Activated CD4-positive, alpha-beta T cell treated with anti-CD3 and anti-CD28 coated beads for 24 hours (primary cell): ENCODE measurements around the gene KANK3.
"Not testable (repeated sequence)": the region's sequence is repeated elsewhere in the genome, so short reads cannot be mapped to it uniquely, and the experiment has no call there.

Source experiments
- DNase-seq, 2 donors: peaks; one replicate each; pipeline ENCODE4 v3.0.0-alpha.2; 2020; ENCODE audit warnings: low read depth in 2 of 2

The KANK3 gene

DNA sequence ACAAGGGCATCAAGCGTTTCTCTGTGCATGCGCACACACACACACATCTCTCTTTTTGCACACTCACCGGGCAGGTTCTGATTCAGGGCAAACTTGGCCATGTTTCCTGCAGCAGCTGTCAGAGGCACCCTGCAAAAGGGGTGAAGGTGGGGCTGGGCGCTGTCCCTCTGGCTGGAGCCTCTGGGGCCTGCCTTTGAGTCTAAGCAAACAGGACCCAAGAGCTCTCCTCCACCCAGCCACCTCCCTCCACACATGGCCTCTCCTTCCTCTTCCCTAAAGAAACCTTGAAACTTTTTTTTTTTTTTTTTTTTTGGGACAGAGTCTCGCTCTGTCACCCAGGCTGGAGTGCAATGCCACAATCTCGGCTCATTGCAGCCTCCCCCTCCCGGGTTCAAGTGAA is 5.3 kb downstream of the KANK3 start:
- DNase-seq, result no peak

DNA sequence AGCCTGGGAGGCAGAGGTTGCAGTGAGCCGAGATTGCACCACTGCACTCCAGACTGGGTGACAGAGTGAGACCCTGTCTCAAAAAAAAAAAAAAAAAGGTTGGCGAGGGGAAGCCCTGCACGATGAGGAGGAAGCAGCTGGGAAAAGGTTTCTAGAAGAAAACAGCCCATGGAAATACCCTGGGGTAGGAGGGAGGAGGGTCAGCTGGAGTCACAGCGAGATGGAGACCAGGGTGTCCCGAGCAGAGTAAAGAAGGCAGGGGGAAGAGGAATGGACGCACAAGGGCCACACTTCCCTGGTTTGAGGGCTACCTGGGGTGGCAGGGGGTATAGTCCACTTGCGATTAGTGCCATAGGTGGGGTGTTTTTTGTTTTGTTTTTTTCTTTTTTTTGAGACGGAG is 6.4 kb downstream of the KANK3 start:
- DNase-seq, result no peak

DNA sequence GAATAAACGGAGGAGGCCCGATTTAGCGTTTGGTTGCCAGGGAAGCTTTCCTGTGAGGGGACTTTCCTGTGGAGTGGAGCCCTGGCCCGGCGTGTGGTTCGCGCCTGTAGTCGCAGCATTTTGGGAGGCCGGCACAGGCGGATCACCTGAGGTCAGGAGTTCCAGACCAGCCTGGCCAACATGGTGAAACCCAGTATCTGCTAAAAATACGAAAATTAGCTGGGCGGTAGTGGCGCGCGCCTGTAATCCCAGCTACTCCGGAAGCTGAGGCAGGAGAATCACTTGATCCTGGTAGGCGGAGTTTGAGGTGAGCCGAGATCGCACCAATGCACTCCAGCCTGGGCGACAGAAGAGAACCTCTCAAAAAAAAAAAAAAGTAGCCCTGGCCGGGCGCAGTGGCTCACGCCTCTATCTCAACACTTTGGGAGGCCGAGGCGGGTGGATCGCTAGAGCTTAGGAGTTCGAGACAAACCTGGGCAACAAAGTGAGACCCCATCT is 6.9 kb downstream of the KANK3 start:
- DNase-seq, result no peak

DNA sequence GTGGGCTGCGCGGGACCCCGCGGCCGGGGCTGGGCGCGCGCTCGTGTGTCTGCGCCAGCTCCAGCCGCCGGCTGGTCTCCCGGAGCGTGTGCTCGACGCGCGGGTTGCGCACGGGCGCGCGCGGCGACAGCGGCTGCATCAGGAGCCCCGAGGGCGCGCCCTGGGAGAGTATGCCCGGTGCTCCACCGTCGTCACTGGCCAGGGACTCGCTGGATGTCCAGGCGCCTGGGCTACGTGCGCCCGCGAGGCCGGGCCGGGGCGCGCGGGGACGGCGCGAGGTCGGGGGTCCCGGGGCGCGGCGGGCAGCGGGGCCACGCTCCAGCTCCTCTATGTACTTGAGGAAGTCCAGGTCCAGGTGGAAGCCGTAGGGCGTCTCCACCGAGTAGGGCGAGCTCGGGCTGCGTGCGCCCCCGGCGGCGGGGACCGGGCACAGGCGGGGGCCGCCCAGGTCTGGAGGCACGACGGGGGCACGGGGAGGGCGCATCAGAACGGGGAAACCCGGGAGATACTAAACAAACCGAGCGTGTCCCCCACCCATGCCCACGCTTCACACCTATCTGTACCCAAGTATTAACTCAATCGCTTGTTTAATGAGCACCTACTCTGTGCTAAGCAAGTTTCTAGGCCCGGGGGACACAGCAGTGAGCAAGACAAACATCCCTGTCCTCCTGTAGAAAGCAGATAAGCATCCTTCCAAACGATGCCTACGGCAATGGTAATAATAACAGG is 7.6 kb downstream of the KANK3 start:
- no peak for DNase-seq

DNA sequence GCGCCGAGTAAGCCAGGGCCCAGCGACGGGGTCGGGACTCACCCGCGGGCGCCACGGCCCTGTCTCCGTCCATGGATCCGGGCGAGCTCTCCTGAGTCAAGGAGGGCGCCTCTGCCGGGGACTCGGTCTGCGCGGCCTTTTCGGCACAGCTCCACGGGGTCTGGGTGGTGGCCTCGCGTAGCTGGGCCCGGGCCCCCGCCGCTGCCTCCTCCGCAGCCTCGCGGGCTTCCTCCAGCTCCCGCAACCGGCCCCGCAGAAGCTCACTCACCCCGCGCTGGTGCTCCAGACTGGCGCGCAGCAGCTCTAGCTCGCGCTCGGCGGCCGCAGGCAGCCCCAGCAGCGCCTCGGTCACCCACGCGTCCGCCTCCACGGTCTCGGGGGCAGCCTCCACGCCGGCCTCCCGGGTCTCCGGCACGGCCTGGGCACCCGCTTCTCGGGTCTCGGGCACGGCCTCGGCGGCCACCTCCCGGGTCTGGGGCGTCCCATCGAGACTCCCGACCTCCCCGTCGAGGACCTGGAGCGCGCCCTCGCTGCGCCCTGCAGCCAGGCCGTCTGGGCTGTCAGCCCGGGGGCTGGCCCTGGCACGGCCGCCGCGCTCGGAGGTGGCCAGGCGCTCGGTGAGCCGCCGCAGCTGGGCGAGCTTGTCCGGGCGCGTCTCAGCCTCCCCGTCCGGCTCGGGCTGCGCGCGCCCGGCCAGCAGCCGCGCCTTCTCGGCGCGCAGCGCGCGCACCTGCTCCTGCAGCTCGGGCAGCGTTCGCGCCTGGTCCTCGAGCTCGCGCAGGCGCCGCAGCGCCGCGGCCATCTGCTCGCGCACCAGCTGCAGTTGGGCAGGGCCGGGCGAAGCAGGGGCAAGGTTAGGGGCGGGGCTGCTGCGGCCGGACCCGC is 8.4 kb downstream of the KANK3 start:
- no peak for DNase-seq

DNA sequence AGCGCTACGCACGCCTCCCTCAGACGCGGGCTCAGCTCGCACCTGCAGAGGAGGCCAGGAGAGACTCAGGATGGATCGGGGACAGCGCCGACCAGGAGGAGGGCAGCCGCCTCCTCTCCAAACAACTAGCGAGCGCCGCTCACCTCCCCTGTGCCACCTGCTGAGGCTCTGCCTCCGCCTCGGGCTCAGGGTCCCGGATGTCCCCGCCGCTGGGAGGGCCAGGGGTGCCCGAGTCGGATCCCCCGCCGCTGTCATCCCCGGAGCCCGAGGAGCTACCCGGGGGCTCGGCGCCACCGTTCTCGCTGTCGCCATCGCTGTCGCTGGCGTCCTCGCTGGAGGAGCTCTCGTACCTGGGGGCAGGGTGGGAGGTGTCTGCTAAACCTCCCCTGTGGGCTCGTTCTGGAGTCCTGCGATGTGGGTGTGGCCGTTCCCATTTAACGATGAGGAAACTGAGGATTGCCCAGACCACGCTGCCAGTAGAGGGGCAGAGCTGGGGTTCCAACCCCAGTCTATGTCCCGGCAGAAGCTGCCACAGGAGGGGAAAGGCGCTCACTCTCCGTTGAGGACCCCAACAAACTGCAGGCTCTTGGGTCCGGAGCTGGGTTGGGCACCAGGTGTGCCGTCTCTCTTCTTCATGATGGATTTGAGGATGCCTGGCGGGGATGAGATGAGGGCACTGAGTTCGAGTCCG is 9.2 kb downstream of the KANK3 start:
- DNase-seq, result no peak

DNA sequence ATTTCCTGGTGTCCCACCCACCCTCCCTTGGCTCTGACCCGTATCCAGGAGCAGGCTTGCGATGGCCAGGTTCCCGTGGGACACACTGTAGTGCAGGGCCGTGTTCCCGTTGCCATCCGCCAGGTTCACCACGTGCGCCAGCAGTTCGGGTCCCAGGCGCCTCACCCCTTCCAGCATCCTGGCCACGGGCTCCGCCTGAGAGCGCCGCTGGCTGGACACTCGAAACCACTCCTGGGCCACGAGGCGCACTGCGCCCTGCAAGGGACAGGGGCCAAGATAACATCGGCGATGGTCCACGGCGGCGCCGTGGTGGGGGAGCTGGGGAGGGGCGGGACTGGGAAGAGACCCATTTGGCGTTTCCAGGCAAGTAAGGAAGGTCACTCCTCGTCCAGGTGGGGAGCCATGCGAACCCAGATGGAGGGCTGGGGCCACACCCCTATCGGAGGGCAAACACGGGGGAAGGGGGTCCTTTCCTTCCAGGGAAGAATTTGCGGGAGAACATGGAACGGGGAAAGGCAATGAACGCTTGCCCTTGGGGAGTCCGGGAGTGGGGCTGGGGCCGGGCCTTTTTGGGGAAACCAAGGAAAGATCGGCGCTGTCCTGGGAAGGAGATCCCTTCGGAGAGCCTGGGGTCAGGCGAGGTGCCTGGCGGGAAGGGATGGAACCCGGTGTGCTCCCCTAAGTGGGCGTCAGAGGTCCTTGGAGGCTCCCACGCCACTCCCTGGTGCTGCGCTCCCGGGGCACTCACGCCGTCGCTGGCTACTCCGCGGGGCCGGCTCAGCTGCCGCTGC is 9.9 kb downstream of the KANK3 start:
- no peak for DNase-seq

DNA sequence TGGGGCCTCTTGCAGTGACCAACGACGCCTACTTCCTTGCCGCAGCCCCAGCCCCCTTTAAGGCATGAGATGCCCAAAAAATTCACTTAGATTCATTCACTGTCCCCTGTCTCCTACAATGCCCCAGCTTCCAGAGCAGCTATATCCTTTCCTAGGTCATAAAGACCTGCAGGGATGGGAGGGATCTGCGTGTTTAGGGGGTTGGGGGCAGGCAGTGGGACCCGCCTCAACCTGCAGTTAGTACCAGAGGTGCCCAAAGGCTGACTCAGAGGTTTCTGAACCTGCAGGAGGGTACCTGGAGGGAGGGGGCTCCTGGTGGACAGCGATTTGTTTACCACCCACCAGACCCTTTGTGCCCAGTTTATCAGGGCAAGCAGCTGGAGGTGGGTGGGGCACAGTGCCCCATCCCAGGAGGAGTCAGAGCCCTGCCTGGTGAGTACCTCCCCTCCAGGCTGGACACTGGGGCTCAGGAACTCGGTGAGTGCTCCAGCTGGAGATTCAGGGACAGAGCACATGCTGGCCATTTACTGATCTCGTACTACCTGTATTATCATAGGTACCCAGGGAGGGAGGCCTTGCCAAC is 11.7 kb downstream of the KANK3 start:
- no peak for DNase-seq

DNA sequence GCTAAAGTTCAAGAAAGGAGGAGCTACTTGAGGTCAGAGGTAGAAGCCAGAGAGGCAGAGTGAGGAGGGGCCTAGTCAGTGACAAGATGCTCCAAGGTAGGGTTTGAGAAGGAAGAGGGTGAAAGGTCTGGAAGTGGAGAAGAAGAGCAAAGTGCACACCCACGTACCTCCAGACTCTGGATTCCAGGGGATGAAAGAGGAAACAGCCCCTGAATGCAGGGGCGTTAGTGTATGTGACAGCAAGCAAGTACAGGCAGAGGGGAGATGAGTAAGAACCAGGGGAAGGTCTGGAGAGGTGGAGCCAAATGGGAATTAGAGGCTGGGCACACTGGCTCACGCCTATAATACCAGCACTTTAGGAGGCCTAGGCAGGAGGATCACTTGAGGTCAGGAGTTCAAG is 13.1 kb downstream of the KANK3 start:
- no peak for DNase-seq

DNA sequence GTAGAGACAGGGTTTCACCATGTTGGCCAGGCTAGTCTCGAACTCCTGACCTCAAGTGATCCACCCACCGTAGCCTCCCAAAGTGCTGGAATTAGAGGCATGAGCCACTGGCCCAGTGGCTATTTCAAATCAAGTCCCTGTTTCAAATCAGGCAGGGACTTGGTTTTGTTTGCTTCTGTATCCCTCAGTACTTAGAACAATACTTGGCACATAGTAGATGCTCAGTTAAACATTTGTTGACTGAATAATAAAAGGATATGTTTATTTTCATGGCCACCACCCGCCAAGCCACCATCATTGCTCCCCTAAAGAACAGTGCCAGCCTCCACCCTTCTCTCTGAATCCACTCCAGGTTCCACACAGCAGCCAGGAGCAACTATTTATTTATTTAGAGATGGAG is 17.6 kb downstream of the KANK3 start:
- DNase-seq, result no peak

DNA sequence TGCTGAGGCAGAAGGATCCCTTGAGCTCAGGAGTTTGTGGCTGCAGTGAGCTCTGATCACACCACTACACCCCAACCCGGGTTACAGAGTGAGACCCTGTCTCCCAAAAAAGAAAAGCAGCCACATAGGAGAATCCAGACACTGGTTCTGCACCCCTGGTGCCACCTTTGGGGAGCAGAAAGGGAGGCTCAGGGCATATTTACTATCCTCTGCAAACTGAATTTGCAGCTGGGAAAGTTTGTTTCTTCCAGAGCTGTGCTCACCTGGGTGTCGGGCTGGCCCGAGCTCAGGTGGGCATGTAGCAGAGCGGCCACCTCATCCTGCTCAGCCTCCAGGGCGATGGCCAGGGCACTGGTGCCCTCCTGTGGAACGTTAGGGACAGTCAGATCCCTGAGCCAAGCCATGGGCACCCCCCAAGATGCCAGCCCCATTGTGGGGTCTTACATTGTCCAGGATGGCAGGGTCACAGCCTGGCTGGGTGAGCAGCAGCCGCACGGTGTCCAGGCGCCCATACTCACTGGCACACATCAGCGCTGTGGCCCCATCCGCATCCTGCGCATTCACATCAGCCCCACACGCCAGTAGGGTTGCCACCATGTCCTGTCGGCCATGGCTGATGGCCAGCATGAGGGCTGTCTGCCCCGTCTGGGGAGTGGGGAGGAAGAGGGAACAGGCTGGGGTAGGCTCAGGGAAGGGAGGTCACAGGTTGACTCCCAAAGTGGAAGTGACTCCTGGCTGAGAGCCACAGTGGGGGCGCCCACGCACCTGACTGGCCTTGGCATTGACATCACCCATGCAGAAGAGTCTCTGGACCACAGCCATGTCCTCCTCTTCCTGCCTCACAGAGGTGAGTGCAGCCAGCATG is 18.6 kb downstream of the KANK3 start:
- no peak for DNase-seq

DNA sequence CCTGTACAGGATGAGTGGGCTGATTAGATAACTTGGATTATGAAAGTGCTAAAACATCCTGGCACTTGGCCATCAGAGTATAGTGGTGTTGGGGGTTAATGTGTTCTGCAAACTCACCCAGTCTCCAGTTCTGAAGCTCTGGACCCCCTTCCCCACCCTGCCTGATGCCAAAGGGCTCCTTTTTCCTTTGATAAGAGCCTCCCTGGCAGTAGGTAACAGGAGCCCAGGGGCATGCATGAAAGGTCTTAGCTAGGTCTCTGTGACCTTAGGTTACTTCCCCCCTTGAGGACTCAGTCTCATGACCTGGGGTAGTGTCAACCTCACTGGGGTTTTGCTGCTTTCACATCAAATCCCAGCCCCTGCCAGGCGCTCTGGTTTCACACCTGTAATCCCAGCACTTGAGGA is 19.3 kb downstream of the KANK3 start:
- DNase-seq, result no peak

DNA sequence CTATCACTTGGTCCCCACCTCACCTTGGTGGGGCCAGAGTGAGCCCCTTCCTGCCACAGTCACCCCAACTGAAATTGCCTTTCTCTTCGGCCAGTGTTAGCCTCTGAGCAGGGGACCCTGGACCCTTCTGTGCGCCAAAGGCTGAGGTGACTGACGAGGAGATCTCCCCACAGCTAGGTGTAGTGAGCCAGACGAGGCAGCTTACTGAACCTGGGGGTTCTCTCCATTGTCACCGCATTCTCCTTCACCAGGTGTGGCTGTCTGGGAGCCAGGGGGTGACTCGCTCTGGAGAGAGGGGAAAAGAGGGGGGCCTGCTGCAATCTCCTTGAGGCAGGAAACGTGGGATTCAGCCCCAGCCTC is 20.4 kb downstream of the KANK3 start:
- no peak for DNase-seq

DNA sequence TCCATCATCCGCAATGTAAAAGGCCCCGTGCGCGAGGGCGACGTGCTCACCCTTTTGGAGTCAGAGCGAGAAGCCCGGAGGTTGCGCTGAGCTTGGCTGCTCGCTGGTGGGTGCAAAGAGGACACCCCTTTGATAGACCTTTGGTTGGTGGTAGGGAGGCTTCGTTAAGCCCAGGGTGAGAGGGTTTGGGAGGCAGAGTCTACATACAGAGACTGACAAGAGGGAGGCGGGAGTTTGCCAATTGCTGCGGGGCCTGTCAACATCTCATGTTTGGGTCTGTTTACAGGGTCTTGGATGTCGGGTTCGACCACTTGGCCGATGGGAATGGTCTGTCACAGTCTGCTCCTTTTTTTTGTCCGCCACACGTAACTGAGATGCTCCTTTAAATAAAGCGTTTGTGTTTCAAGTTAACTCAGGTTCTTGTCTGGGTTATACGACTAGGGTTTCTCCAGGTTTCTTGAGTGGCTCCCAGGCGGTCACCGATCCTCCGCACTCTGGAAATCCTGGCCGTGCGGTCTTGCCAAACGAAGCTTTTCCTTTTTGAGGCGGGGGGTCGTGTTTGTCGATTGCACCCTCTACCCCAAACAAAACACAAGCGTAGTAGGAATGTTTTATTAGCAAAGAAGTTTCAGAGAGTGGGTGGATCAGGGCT is 20.9 kb downstream of the KANK3 start:
- no peak for DNase-seq

DNA sequence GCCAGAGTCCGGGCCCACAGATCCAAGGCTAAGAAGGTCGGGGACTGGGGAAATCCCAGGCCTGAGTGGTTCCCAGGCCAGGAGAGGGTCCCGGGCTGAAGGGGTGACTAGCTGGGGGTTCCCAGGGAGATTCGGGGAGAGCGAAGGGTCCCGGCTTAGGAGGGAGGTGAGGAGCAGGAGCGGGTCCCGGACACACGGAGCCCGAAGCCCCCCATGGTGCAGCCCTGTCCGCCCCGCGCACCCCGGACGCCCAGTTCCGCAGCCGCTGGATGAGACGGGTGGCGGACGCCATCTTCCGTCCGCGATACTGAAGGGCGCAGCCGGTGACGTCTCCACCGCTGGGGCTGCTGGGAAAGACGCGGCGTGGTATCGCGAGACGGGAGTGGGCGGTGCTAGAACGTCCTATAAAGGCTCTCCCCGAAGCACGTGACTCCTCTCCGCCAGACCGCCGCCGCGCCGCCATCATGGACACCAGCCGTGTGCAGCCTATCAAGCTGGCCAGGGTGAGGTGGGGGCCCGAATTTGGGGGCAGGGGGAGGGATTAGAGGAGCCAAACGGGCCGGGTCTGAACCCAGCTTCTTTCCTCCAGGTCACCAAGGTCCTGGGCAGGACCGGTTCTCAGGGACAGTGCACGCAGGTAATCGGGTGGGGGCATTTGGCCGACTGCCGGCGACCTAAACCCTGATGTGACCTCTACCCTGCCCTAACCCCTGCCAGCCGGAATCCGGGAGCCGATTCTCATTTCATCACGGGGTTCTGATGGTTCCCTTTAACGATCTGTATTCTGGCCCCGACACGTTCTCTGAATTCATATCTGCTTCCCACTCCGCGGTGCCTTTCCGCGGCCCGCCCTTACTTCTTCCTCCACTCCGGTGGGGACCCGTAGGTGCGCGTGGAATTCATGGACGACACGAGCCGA is 21.7 kb downstream of the KANK3 start, which contains the start of the genes NDUFA7 and RPS28:
Gene NDUFA7, minus strand, starts transcription at position 309 of the 919 bp plus-strand sequence. Its CDS starts 17 bp downstream, at position 292.
Gene RPS28, plus strand, starts transcription at position 430 of the 919 bp plus-strand sequence. Its CDS starts 35 bp downstream, at position 465.
- peak; percentile 94 to 97 for DNase-seq

DNA sequence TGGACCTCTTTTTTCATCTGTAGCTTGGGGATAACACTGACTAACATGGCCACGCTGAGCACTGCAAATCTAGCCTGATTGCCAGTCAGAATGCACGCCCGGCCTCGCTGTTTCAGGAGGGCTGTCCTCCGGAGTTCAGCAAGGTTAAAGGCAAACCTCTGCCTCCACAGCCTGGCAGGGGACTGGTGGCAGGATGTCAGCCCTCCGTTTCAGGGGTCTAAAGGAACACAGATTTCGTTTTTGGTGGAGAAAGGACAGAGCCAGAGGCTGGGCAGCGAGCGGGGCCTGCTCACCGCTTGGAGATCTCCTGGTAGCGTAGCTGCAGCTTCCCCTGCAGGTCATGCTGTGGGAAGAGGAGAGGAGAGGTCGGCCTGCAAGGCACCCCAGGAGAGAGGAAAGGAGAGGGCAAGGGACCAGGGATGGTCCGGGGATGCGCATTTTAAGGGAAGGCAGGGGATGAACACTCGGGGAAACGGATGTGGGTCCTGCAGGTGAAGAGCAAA is 22.4 kb downstream of the KANK3 start:
- no peak for DNase-seq

DNA sequence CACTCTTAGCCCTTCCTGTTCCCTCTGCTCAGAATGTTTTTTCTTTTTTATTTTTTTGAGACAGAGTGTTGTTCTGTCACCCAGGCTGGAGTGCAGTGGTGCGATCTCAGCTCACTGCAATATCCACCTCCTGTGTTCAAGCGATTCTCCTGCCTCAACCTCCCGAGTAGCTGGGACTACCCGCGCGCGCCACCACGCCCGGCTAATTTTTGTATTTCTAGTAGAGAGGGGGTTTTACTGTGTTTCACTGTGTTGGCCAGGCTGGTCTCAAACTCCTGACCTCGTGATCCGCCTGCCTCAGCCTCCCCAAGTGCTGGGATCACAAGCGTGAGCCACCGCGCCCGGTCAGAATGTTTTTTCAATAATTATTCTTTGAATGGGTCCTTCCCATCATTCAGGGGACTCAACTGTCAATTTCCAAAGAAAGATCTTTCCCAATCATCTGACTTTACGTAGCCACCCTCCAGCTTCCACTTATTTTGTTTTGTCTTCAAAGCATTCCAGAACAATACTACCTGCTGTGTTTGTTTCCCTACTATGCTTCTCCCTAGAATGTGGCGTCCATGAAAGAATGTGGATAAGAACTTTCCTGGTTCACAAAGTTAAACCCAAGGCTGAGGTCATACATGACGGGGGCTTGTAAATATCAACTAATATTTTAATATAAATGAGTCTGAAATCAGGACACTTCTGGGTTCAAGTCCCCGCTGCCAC is 23.1 kb downstream of the KANK3 start:
- no peak for DNase-seq

DNA sequence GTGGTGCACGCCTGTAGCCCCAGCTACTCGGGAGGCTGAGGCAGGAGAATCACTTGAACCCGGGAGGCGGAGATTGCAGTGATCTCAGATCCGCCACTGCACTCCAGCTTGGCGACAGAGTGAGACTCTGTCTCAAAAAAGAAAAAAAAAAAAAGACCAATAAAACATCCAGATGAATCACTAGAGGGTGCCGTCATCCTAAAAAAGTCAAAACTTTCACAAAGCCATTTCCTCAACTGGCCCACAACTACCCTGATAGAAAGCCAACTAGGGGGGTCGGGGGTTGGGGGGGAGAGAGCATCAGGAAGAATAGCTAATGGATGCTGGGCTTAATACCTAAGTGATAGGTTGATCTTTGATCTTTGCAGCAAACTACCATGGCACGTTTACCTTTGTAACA is 24.2 kb downstream of the KANK3 start:
- not testable (repeated sequence) for DNase-seq
